ENCODE data around the gene C8G.

C8G gene

GRCh38 chr9:136985853-136986252 lies 40.8 kb downstream of the C8G start:
- DNase-seq = no peak

GRCh38 chr9:136988872-136989271 lies 43.8 kb downstream of the C8G start:
- no peak for DNase-seq

GRCh38 chr9:136990242-136990911 lies 45.3 kb downstream of the C8G start:
- DNase-seq = no peak

DNA sequence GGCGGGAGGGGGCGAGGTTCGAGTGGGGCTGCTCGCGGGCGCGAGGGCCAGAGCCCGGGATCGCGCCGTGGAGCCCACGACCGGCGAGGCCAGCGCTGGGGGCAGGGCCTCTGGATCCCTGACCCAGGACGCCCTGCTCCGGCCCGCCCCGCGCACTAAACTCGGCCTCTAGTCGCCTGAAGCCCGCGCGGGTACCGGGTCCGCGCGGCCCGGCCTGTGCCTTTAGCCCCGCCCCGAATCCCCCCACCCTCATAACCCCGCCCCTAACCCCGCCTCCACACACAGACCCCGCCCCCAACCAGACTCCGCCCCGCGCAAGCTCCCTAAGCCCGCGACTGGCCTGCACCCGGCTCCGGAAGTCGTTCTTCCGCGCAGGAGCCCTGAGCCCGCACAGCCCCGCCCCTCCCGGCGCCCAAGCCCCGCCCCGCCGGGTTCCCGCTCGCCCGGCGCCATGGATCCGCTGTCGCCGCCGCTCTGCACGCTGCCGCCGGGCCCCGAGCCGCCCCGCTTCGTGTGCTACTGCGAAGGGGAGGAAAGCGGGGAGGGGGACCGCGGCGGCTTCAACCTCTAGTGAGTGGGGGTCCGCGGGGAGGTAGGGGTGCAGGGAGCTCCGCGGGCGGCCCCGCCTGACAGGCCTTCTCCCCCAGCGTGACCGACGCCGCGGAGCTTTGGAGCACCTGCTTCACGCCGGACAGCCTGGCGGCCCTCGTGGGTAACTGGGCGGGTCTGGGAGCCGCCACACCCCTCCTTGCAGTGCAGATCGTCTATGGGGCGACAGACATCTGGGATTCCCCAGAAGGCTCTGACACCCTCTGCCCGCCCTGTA lies 47.2 kb downstream of the C8G start, which contains the start of gene PAXX:
Gene PAXX (plus strand): TSS at position 430 of the 826 bp plus-strand sequence. CDS start 22 bp downstream, at position 452.
- DNase-seq = peak; percentile 86 to 93 (median 90)

- DNase-seq = peak in 1 of 4 experiments; percentile 55
Measured at GRCh38 chr9:136992819-136993369, 47.9 kb downstream of the C8G start.

GRCh38 chr9:136994180-136994887 lies 49.3 kb downstream of the C8G start:
- no peak for DNase-seq

DNA sequence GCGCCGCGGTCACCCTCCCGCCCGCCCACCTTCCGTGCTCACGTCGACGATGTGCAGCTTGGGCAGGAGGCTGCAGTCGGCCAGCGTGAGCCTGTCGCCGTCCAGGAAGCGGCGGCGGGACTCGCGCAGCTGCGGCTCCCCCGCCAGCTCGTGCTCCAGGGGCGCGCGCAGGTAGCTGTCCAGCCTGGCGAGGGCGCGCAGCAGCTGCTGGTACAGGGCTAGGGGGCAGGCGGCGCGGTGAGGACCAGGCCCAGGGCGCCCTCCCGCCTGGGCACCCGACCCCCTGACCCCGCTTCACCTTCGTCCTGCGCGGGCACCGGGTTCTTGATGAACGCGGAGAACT lies 49.8 kb downstream of the C8G start:
- DNase-seq = no peak

GRCh38 chr9:136995362-136995761 lies 50.3 kb downstream of the C8G start:
- DNase-seq = no peak

DNA sequence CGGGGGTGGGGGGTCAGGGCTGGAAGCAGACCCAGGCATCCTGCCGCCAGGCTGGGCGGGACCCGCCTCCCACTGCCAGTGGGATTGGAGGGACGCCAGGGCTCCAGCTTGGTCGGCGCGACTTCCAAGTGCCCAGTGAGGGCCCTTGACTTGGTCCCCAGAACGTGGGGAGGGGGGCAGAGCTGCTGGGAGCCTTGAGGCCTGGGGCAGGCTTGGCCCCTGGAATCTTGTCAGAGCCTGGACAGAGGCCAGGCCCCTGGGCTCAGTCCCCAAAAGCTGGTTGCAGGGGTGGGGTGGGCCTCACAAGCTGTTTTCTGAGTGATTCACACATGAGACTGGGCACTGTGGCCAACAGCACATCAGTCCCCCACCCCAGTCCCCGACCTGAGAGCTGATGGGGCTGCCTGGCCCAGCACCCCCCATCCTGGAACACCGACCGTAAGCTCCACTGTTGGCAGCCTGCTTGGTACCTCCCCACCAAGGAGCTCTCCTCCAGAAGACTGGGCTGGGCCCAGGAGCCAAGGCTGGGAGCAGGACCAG lies 50.8 kb downstream of the C8G start:
- DNase-seq = no peak

Measured in activated CD4-positive, CD25-positive, alpha-beta regulatory T cell (primary cell).